Astrocyte (in vitro differentiated cells and primary cell): ENCODE measurements around the gene RASA4B. TPM values are rescaled to one million over a fixed set of nuclear protein-coding genes. Genes with fewer than 3 reads are reported as not detected.
"Not testable (repeated sequence)": the region's sequence is repeated elsewhere in the genome, so short reads cannot be mapped to it uniquely, and the experiment has no call there.

Experiments
- DNase-seq: peaks from one replicate; pipeline ENCODE4 v3.0.0-alpha.2; 2010; ENCODE audit warnings: low read depth
- FAIRE-seq: peaks from 2 replicates; lab custom pipeline; 2011; peaks lifted over from hg19 to GRCh38; lab: Jason Lieb, UNC
- H2AFZ ChIP-seq: 2 replicates; pipeline ENCODE4 v1.6.0; 2012; ENCODE audit warnings: low read depth, low read length, inconsistent platforms
- H3K27ac ChIP-seq: 2 replicates; pipeline ENCODE4 v1.5.1; 2011; ENCODE audit warnings: low read depth, low read length, inconsistent platforms
- H3K27me3 ChIP-seq: 2 replicates; pipeline ENCODE4 v1.6.0; 2011; ENCODE audit warnings: low read length, inconsistent platforms; ENCODE audit not compliant: insufficient read depth
- H3K36me3 ChIP-seq: 2 replicates; pipeline ENCODE4 v1.5.1; 2011; ENCODE audit warnings: low read length, inconsistent platforms; ENCODE audit not compliant: insufficient read depth
- H3K4me1 ChIP-seq: 2 replicates; pipeline ENCODE4 v1.5.1; 2011; ENCODE audit warnings: low read length, inconsistent platforms; ENCODE audit not compliant: insufficient read depth
- H3K4me2 ChIP-seq: 2 replicates; pipeline ENCODE4 v1.6.0; 2012; ENCODE audit warnings: low read length, inconsistent platforms
- H3K4me3 ChIP-seq: 2 replicates; pipeline ENCODE4 v1.5.1; 2011; ENCODE audit warnings: low read depth, mild to moderate bottlenecking, low read length, inconsistent platforms; ENCODE audit not compliant: insufficient read depth
- H3K79me2 ChIP-seq: 2 replicates; pipeline ENCODE4 v1.6.0; 2012; ENCODE audit warnings: mild to moderate bottlenecking, low read length, inconsistent platforms; ENCODE audit not compliant: insufficient read depth
- H3K9ac ChIP-seq: 2 replicates; pipeline ENCODE4 v1.6.0; 2012; ENCODE audit warnings: mild to moderate bottlenecking, low read length, inconsistent platforms
- H3K9me3 ChIP-seq: 2 replicates; pipeline ENCODE4 v1.5.1; 2012; ENCODE audit warnings: low read depth, mild to moderate bottlenecking, low read length, inconsistent platforms; ENCODE audit not compliant: insufficient read depth
- H4K20me1 ChIP-seq: 2 replicates; pipeline ENCODE4 v1.6.0; 2012; ENCODE audit warnings: low read length, inconsistent platforms; ENCODE audit not compliant: insufficient read depth
- H3K27ac Mint-ChIP-seq: one replicate; pipeline ENCODE4 v1.8.0; 2021; ENCODE audit warnings: mild to moderate bottlenecking, mixed read lengths; ENCODE audit not compliant: unreplicated experiment
- H3K27me3 Mint-ChIP-seq: one replicate; pipeline ENCODE4 v1.8.0; 2021; ENCODE audit warnings: low read depth, mixed read lengths; ENCODE audit not compliant: unreplicated experiment
- H3K36me3 Mint-ChIP-seq: one replicate; pipeline ENCODE4 v1.8.0; 2021; ENCODE audit warnings: low read depth, mixed read lengths; ENCODE audit not compliant: unreplicated experiment
- H3K4me1 Mint-ChIP-seq: one replicate; pipeline ENCODE4 v1.8.0; 2021; ENCODE audit warnings: low read depth, mixed read lengths; ENCODE audit not compliant: unreplicated experiment
- H3K4me3 Mint-ChIP-seq: one replicate; pipeline ENCODE4 v1.8.0; 2021; ENCODE audit warnings: mild to moderate bottlenecking, moderate library complexity, mixed read lengths; ENCODE audit not compliant: unreplicated experiment
- H3K9me3 Mint-ChIP-seq: one replicate; pipeline ENCODE4 v1.8.0; 2021; ENCODE audit warnings: mild to moderate bottlenecking, mixed read lengths; ENCODE audit not compliant: unreplicated experiment
- total RNA-seq: library from RNA; stranded (reverse); gene quantifications from 2 replicates; pipeline ENCODE4 v1.2.1, GENCODE V29; 2021

RASA4B gene
- total RNA-seq, 1 donor from 2014 or later: 1.1 TPM

GRCh38 chr7:102527822-102528793 is 10.5 kb upstream of the RASA4B start:
- not testable (repeated sequence) for H3K4me1 Mint-ChIP-seq, H3K9me3 Mint-ChIP-seq, H3K4me2 ChIP-seq, H3K9ac ChIP-seq, FAIRE-seq, DNase-seq, H3K27me3 Mint-ChIP-seq, H2AFZ ChIP-seq, H3K36me3 ChIP-seq, H3K4me3 Mint-ChIP-seq, H4K20me1 ChIP-seq, H3K79me2 ChIP-seq, H3K36me3 Mint-ChIP-seq, H3K4me1 ChIP-seq, H3K4me3 ChIP-seq, H3K27ac ChIP-seq, H3K9me3 ChIP-seq, H3K27me3 ChIP-seq, H3K27ac Mint-ChIP-seq

- H4K20me1 ChIP-seq, H3K4me1 Mint-ChIP-seq, H3K36me3 Mint-ChIP-seq, H3K4me2 ChIP-seq, H3K9me3 ChIP-seq, H3K9me3 Mint-ChIP-seq, H3K27me3 Mint-ChIP-seq, H3K27me3 ChIP-seq, H3K9ac ChIP-seq, H2AFZ ChIP-seq, H3K4me3 Mint-ChIP-seq, H3K27ac ChIP-seq, H3K79me2 ChIP-seq, H3K36me3 ChIP-seq, H3K27ac Mint-ChIP-seq, H3K4me1 ChIP-seq, DNase-seq, H3K4me3 ChIP-seq, FAIRE-seq: not testable (repeated sequence)
Observed at GRCh38 chr7:102527182-102527581, 9.6 kb upstream of the RASA4B start.

GRCh38 chr7:102524803-102525202 is 7.2 kb upstream of the RASA4B start:
- not testable (repeated sequence) for H3K4me3 ChIP-seq, DNase-seq, H2AFZ ChIP-seq, H3K36me3 Mint-ChIP-seq, H3K27ac ChIP-seq, H3K36me3 ChIP-seq, H4K20me1 ChIP-seq, H3K9ac ChIP-seq, H3K4me2 ChIP-seq, H3K4me1 Mint-ChIP-seq, H3K9me3 Mint-ChIP-seq, H3K4me1 ChIP-seq, H3K4me3 Mint-ChIP-seq, H3K79me2 ChIP-seq, H3K27ac Mint-ChIP-seq, H3K27me3 ChIP-seq, H3K27me3 Mint-ChIP-seq, FAIRE-seq, H3K9me3 ChIP-seq

- not testable (repeated sequence) for H3K9ac ChIP-seq, H3K4me1 ChIP-seq, H3K79me2 ChIP-seq, H3K36me3 ChIP-seq, H3K4me2 ChIP-seq, H3K36me3 Mint-ChIP-seq, H3K4me1 Mint-ChIP-seq, H3K4me3 ChIP-seq, DNase-seq, H3K27me3 ChIP-seq, H3K9me3 Mint-ChIP-seq, FAIRE-seq, H3K27me3 Mint-ChIP-seq, H4K20me1 ChIP-seq, H2AFZ ChIP-seq, H3K27ac Mint-ChIP-seq, H3K9me3 ChIP-seq, H3K27ac ChIP-seq, H3K4me3 Mint-ChIP-seq
Observed at GRCh38 chr7:102520797-102521196, 3.2 kb upstream of the RASA4B start.

GRCh38 chr7:102516951-102517350 is 626 bp downstream of the RASA4B start:
- H3K4me3 Mint-ChIP-seq, H3K27me3 ChIP-seq, H3K9ac ChIP-seq, H3K27ac ChIP-seq, FAIRE-seq, H2AFZ ChIP-seq, H3K9me3 Mint-ChIP-seq, H3K4me1 Mint-ChIP-seq, H4K20me1 ChIP-seq, H3K4me1 ChIP-seq, H3K79me2 ChIP-seq, H3K36me3 Mint-ChIP-seq, H3K4me2 ChIP-seq, H3K36me3 ChIP-seq, H3K4me3 ChIP-seq, H3K27ac Mint-ChIP-seq, DNase-seq, H3K27me3 Mint-ChIP-seq, H3K9me3 ChIP-seq: not testable (repeated sequence)

- H3K9ac ChIP-seq, H3K4me1 ChIP-seq, H3K9me3 Mint-ChIP-seq, H3K4me3 ChIP-seq, H3K27me3 ChIP-seq, H3K4me2 ChIP-seq, H3K4me1 Mint-ChIP-seq, H3K27ac ChIP-seq, H2AFZ ChIP-seq, H3K36me3 Mint-ChIP-seq, DNase-seq, H3K36me3 ChIP-seq, H3K79me2 ChIP-seq, FAIRE-seq, H3K27me3 Mint-ChIP-seq, H3K9me3 ChIP-seq, H3K27ac Mint-ChIP-seq, H3K4me3 Mint-ChIP-seq, H4K20me1 ChIP-seq: not testable (repeated sequence)
Observed at GRCh38 chr7:102515889-102516288, 1.7 kb downstream of the RASA4B start.
